Panc1 (cell line): ENCODE results near the gene ALDH16A1.

Source experiments
- POLR2AphosphoS5 ChIP-seq: IDR thresholded peaks from 2 replicates; pipeline ENCODE4 v1.6.1; 2012; ENCODE audit warnings: mild to moderate bottlenecking, low read depth, low read length, moderate library complexity
- SIN3A ChIP-seq: IDR thresholded peaks from 2 replicates; pipeline ENCODE4 v1.6.1; 2012; ENCODE audit warnings: low read depth, mild to moderate bottlenecking, low read length, moderate library complexity, borderline replicate concordance; ENCODE audit not compliant: insufficient read depth
- TF ChIP-seq, protein P1 (sequence below): fragments of 450-650 bp; IDR thresholded peaks from 2 replicates; pipeline ENCODE4 v1.5.1; 2017; ENCODE audit warnings: mild to moderate bottlenecking

DNA sequence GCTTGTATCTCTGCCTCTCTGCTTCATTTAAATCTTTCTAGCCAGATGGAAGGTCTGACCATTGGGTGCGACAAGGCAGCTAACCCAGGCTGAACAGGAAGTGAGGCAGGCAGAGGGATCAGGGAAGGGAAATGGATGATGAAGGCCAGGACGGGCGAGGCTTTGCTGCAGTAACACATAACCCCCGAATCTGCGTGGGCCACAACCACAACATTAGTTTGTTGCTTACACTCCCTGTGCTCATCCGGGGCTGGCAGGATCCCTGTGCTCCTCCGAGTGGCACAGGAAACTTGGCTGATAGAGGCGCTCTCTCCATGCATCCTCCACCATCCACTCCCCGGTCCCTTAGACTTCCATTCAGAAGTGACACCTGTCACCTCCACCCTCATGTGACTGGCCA is 19.9 kb downstream of the ALDH16A1 start:
- TF ChIP-seq, protein P1, sequence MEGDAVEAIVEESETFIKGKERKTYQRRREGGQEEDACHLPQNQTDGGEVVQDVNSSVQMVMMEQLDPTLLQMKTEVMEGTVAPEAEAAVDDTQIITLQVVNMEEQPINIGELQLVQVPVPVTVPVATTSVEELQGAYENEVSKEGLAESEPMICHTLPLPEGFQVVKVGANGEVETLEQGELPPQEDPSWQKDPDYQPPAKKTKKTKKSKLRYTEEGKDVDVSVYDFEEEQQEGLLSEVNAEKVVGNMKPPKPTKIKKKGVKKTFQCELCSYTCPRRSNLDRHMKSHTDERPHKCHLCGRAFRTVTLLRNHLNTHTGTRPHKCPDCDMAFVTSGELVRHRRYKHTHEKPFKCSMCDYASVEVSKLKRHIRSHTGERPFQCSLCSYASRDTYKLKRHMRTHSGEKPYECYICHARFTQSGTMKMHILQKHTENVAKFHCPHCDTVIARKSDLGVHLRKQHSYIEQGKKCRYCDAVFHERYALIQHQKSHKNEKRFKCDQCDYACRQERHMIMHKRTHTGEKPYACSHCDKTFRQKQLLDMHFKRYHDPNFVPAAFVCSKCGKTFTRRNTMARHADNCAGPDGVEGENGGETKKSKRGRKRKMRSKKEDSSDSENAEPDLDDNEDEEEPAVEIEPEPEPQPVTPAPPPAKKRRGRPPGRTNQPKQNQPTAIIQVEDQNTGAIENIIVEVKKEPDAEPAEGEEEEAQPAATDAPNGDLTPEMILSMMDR = no peak
- TF ChIP-seq SIN3A = no peak
- TF ChIP-seq POLR2AphosphoS5 = no peak
